ENCODE results near the gene CCDC57.

CCDC57 gene

DNA sequence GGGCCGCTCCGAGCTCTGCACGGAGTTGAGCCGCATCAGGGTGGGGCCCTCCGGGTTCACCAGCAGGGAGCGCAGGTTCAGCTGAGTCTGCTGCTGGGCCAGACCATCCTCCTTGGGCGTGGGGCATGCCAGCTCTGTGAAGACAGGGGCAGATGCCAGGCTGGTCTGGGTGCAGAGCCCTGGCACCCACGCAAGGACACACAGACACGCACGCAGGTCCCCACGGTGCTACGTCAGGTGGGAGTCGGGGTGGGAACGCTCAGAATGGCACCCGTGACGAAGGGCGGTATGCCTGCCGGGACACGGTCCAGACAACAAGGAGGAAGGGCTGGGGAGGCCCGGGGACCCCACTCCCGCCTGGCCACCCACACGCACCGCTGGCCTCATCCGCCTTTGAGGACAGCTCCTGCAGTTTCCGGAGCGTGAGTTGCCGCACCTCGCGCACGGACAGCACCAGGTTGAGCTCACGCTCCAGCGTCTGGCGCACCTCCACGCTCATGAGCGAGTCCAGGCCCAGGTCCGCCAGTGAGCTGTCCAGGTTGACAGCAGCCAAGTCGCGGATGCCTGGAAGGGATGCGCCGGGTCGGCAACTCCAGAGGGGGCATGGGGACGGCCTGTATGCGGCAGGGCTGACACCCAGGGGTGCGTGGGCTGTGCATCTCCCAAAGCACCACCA lies 131.7 kb downstream of the CCDC57 start:
- TF ChIP-seq POLR2AphosphoS5 (IDR thresholded peaks at IDR 0.05; ENCODE audit: low read depth, low read length) (no peak), REST (IDR thresholded peaks at IDR 0.05; ENCODE audit: insufficient read depth in 1 of 2, low read depth in 2 of 2, low read length in 2 of 2) (no peak), TAF1 (IDR thresholded peaks at IDR 0.05; ENCODE audit: borderline replicate concordance, insufficient read depth, low read length) (no peak), FOXP2 (optimal IDR thresholded peaks at IDR 0.05; ENCODE audit: borderline replicate concordance, extremely low read depth, extremely low read length, insufficient read depth) (no peak), SIN3A (IDR thresholded peaks at IDR 0.05; ENCODE audit: borderline replicate concordance, insufficient read depth, low read length) (no peak)

DNA sequence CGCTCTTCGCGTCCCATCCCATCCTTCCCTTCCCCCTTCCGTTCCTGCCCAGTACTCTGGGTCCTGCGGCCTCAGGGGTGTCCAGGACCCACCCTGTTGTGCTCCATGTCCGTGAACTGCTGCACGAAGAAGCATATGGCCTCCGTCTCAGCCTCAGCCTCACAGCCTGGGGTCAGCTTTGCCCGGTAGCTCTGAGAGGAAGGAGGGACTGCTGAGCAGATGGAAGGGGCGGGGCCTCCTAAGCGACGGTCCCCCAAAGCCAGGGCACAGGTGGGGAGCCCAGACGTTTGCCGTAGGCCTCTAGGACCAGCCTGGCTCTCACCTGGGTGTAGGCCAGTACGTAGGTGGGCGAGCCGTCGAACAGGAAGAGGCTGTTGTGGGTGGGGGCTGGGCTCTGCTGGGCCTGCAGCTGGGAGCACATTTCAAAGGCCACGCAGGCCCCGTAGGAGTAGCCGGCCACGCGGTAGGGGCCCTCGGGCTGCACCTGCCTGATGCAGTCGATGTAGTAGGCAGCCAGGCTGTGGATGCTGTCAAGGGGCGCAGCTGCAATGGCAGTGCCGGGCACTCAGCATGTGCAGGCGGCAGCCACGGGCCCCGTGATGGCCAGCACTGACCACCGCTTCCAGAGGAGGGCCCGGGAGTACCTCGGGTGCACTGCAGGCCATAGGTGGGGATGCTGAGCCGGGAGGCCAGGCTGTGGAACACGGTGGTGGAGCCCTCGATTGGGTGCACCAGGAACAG lies 132.4 kb downstream of the CCDC57 start:
- TF ChIP-seq POLR2AphosphoS5 (IDR thresholded peaks at IDR 0.05; ENCODE audit: low read depth, low read length) (no peak), FOXP2 (optimal IDR thresholded peaks at IDR 0.05; ENCODE audit: borderline replicate concordance, extremely low read depth, extremely low read length, insufficient read depth) (no peak), REST (IDR thresholded peaks at IDR 0.05; ENCODE audit: insufficient read depth in 1 of 2, low read depth in 2 of 2, low read length in 2 of 2) (no peak), TAF1 (IDR thresholded peaks at IDR 0.05; ENCODE audit: borderline replicate concordance, insufficient read depth, low read length) (no peak), SIN3A (IDR thresholded peaks at IDR 0.05; ENCODE audit: borderline replicate concordance, insufficient read depth, low read length) (no peak)

GRCh38 chr17:82079001-82079677 lies 133.5 kb downstream of the CCDC57 start:
- TF ChIP-seq FOXP2 (optimal IDR thresholded peaks at IDR 0.05; ENCODE audit: borderline replicate concordance, extremely low read depth, extremely low read length, insufficient read depth) (no peak), TAF1 (IDR thresholded peaks at IDR 0.05; ENCODE audit: borderline replicate concordance, insufficient read depth, low read length) (no peak), REST (IDR thresholded peaks at IDR 0.05; ENCODE audit: insufficient read depth in 1 of 2, low read depth in 2 of 2, low read length in 2 of 2) (no peak), SIN3A (IDR thresholded peaks at IDR 0.05; ENCODE audit: borderline replicate concordance, insufficient read depth, low read length) (no peak), POLR2AphosphoS5 (IDR thresholded peaks at IDR 0.05; ENCODE audit: low read depth, low read length) (no peak)

DNA sequence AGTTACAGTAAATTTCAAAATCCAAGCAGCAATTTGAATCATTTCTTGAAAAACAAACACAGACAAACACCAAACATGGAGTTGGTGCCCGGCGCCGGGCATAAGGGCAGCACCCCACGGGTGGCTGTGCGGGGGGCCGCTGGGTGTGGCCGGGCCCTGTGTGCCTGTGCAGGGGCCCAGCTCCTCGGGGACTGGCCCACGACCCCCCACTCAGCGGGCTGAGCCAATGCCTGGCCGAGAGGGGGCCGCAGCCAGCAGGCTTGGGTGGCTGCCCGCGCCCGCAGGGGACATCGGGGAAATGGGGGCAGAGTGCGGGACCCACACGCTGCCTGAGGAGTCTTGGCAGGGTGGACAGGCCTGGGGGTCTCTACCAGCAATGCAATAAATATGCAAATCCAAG lies 134.2 kb downstream of the CCDC57 start:
- TF ChIP-seq TAF1 (IDR thresholded peaks at IDR 0.05; ENCODE audit: borderline replicate concordance, insufficient read depth, low read length) = no peak
- no peak for TF ChIP-seq POLR2AphosphoS5 (IDR thresholded peaks at IDR 0.05; ENCODE audit: low read depth, low read length)
- TF ChIP-seq FOXP2 (optimal IDR thresholded peaks at IDR 0.05; ENCODE audit: borderline replicate concordance, extremely low read depth, extremely low read length, insufficient read depth) = no peak
- TF ChIP-seq REST (IDR thresholded peaks at IDR 0.05; ENCODE audit: insufficient read depth in 1 of 2, low read depth in 2 of 2, low read length in 2 of 2) = no peak

Measured in PFSK-1 (cell line).